ENCODE data around the gene GAST.
"Not testable (repeated sequence)": the region's sequence is repeated elsewhere in the genome, so short reads cannot be mapped to it uniquely, and the experiment has no call there.

GAST gene

GRCh38 chr17:41711669-41712400, at the start of gene GAST:
Gene GAST (plus strand): TSS chr17:41712331. CDS start chr17:41715437, 3,106 bp downstream.
- DNase-seq, result no peak

- DNase-seq, result no peak
Observed at GRCh38 chr17:41663451-41664171, 48.5 kb upstream of the GAST start.

- DNase-seq, result no peak
Observed at GRCh38 chr17:41664172-41664457, 48.0 kb upstream of the GAST start.

- DNase-seq, result no peak
Observed at GRCh38 chr17:41664587-41665565, 47.3 kb upstream of the GAST start.

- peak; percentile 87 for DNase-seq
Observed at GRCh38 chr17:41665566-41666236, 46.4 kb upstream of the GAST start.

- DNase-seq, result peak; percentile 42
Observed at GRCh38 chr17:41666237-41666641, 45.9 kb upstream of the GAST start.

GRCh38 chr17:41666708-41667279, 45.3 kb upstream of the GAST start:
- DNase-seq, result peak; percentile 88

GRCh38 chr17:41667280-41668041, 44.7 kb upstream of the GAST start:
- no peak for DNase-seq

GRCh38 chr17:41672153-41672552, 40.0 kb upstream of the GAST start:
- DNase-seq, result no peak

GRCh38 chr17:41675157-41676057, 36.7 kb upstream of the GAST start:
- not testable (repeated sequence) for DNase-seq

- no peak for DNase-seq
Observed at GRCh38 chr17:41676058-41676419, 36.1 kb upstream of the GAST start.

- DNase-seq, result no peak
Observed at GRCh38 chr17:41678411-41678906, 33.7 kb upstream of the GAST start.

- peak; percentile 51 for DNase-seq
Observed at GRCh38 chr17:41678907-41679739, 33.0 kb upstream of the GAST start.

- DNase-seq, result no peak
Observed at GRCh38 chr17:41679740-41680425, 32.2 kb upstream of the GAST start.

GRCh38 chr17:41680426-41681040, 31.6 kb upstream of the GAST start:
- no peak for DNase-seq

GRCh38 chr17:41681776-41682175, 30.4 kb upstream of the GAST start:
- no peak for DNase-seq

GRCh38 chr17:41682631-41683030, 29.5 kb upstream of the GAST start:
- no peak for DNase-seq

- no peak for DNase-seq
Observed at GRCh38 chr17:41683441-41684007, 28.6 kb upstream of the GAST start.

All from activated gamma-delta T cell treated with Interleukin-2 at 50 U/mL for 16 hours (primary cell).